GM21423 (cell line): ENCODE results near the gene PARN.
"Not testable (repeated sequence)": the region's sequence is repeated elsewhere in the genome, so short reads cannot be mapped to it uniquely, and the experiment has no call there.

Experiments used
- ATAC-seq: cut with Tn5 transposase; IDR thresholded peaks from one replicate; pipeline ENCODE4 v1.9.1; 2021; ENCODE audit warnings: mild to moderate bottlenecking, moderate library complexity; ENCODE audit not compliant: unreplicated experiment

The PARN gene

DNA sequence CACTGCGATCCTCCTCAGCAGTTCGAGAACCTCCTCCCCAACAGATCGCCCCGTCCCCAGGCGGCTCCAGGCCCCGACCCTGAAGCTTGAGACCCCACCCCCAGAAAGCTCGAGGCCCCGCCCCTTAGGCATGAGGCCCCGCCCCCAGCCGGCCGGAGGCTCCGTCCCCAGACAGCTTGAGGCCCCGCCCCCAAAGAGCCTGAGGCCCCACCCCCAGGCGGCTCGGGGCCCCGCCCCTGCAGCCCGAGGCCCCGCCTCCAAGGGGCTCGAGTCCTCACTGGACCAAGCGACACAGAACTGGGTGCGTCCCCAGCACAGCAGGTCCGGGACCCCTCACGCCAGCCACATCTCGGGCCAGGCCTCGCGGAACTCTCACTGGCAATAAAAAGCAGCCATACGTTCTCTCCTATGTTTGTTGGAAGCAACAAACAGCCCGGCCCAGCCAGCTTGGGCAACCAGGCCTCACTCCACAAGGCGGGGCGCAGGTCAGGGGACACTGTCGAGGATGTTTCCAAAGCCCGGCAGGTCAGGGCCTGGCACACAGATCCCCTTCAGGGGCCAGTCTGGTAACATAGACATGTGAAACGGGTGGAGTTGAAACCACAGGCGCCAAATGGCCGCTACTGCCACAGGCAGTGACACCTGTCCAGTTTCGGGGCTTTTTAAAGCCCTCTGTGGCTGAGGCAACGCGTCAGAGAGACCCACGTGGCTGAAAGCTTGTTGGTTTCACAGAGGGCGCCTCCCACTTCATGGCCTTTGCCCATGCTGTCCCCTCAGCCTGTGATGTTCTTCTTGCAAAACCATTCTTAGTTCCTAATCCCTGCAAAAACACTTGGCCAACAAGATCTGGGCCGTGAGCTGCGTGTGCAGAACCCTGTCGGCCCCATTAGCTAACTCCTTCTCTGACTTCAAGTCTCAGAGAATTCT, 224.2 kb downstream of the PARN start:
- ATAC-seq, result peak; percentile 75

DNA sequence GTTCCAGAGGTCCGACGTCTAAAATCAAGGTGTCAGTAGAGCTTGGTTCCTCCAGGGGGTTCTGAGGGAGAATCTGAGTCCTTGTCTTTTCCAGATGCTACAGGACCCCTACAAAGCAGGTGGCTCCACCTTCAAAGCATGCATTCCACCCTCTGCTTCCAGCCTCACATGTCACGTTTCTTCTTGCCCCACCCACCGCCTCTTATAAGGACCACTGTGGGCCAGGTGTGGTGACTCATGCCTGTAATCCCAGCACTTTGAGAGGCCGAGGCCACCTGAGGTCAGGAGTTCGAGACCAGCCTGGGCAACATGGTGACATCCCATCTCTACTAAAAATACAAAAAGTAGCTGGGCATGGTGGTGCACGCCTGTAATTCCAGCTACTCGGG, 227.1 kb downstream of the PARN start:
- ATAC-seq, result not testable (repeated sequence)

DNA sequence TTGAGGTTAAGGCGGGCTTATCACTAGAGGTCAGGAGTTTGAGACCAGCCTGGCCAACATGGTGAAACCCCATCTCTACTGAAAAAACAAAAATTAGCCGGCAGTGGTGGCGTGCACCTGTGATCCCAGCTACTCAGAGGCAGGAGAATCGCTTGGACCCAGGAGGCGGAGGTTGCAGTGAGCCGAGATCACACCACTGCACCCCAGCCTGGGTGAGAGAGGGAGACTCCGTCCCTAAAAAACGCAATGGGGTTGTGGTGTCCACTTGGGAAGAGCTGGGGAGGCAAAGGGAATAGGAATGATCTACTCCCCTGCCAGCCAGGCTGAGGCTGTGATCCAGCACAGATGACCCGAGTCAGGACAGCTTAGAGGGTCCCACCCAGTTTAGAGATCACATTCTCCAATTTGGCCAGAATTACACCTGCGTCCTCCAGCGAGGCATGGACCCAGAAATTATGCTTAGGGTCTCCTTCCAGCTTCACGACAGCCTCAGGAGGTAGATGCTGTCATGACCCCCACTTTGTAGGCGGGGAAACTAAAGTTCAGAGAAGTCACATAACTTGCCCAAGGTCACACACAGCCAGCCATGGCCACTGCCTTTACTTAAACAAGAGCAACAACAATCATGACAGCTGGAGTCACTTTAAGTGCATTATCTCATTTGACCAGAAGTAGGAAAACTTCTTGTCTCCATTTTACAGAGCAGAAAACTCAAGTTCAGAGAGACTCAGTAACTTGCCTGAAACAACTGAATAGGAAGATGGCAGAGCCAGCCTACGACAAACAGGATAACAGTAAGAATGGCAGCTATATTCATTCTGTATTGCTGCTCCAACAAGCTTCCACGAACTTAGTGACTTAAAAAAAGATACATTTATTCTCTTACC, 227.7 kb downstream of the PARN start:
- ATAC-seq, result not testable (repeated sequence)

DNA sequence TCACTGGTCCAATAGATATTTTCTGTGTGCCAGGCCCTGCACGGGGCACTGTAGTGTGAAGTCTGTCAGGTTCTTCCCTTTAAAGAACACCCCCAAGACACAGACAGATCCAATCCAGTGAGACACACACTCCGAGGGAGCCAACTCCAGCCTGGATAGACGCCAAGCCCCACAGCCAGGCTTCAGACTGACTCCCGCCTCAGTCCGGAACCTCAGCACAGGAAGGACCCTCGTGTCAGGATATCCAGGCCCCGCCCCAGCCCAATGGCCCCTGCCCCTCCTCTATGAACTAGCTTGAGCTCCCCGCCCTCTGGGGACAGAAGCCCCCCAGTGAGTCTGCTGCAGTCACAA, 228.4 kb downstream of the PARN start:
- ATAC-seq, result not testable (repeated sequence)

DNA sequence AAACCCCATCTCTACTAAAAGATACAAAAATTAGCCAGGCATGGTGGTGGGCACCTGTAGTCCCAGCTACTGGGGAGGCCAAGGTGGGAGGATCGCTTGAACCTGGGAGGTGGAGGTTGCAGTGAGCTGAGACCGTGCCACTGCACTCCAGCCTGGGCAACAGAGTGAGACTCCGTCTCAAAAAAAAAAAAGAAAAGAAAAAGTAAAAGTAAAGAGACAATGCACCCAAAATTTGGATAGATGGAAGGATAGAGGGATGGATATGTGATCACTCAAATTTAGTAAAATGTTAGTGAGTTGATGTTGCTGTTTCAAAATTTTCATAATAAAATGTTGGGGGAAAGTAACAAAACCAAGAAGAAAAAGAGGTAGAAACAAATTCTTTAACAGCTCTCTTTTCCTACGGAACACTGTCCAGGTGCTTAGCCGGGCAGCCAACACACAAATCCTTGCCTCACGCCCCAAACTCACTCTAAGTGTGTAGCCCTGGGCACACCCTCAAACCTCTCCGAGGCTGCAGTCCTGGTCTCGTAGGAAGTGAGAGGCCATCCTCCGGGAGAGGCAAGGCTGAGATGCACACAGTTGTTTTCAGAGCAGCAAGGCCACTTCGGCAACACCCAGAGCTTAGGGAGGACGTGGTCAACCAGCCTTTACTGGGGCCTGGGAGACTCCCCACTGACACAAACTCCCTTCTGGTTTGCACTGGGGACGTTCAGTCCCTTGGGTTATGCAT, 228.9 kb downstream of the PARN start:
- ATAC-seq, result not testable (repeated sequence)

DNA sequence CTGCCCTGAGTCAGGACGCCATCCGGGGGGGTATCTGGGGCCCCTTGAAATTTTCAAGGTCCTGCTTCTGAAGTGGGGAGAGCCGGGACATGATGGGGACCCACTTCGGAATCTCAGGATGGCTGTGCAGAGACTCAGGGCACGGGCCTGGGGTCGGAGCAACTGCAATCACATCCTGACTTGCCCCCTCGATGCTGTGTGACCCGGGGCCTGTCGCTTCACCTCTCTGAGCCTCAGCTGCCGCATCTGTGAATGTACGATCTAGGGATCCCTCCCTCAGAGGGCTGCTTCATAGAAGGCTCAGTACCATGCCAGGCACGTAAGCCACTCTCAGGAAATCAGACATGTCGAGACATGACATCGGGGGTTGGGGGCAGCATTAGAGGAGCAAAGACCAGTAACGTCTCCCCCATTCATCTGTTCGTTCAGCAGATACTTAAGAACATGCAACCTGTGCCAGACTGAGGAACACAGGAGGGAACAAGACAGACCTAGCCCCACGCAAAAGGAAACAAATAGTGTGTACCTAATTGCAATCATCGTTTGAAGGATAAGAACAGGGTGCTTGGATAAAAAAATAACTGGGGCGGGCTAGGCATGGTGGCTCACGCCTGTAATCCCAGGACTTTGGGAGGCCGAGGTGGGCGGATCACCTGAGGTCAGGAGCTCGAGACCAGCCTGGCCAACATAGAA, 229.6 kb downstream of the PARN start:
- no peak for ATAC-seq

DNA sequence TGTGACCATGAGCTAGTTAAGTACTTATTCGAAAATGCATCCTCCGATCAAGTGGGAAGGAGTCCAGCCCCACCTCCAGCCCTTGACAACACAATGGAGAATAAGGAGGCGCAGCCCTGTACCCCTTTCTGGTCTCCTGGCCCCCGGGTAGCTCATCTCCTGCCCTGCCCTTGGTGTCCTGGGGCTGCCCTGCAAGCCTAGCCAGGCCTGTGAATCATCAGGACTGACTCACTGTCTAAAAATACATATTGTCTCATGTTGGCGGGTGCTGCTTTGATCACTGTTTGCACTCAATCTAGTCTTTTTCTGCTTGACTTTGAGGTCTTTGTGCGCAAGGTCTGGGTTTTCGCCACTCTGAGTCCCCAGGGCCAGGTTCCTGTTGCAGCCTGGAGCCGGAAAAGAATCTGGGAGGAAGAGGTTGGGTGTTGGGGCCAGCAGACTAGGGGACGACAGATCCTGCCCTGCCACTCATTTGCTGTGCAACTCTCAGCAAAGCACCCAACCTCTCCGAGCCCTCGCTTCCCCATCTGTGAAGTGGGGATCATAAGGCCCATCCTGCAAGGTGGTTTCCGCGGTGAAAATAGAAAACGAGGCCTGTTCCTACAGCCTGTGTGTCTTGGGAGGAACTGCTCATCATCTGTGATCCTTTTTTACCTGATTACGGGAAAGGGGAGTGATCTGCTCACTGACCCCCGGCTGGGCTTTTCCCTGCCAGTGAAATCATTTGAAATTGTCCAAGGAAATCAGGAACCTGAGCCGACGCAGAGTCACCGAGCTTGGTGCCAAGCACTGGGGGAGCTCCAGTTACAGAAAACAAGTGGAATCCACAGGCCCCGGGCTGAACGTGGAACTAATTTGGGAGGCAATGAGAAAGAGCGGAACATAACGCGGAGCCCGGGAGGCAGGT, 230.4 kb downstream of the PARN start:
- no peak for ATAC-seq

DNA sequence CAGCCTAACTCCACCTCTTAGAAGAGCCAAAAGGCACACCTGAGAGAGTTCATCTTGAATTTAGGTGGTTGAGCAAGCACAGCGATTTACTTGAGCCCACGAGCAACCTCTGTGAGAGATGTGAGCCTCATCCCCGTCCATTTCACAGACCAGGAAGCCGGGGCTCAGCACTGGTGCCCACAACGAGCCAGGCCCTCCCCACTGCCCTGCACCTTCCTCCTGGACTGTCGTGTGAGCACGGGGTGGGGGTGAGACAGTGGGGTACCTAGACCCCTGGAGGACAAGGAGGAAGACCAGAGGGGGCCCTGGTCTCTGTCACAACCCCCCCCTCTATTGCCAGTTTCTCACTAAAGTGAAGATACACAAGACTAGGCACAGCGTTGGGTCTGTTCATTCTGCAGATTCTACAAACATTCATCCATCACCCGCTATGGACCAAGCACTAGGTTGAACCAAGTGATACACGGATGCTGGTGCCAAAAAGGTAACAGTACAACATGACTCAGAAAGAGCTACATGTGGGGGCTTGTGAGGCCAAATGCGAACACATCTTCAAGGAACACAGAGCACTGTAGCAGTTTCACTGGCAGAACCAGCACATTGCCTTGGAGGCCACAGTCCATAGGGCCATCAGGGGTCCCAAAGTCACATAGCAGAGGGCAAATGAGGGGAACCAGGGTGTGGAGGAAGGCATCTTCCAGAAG, 231.9 kb downstream of the PARN start:
- ATAC-seq, result no peak

DNA sequence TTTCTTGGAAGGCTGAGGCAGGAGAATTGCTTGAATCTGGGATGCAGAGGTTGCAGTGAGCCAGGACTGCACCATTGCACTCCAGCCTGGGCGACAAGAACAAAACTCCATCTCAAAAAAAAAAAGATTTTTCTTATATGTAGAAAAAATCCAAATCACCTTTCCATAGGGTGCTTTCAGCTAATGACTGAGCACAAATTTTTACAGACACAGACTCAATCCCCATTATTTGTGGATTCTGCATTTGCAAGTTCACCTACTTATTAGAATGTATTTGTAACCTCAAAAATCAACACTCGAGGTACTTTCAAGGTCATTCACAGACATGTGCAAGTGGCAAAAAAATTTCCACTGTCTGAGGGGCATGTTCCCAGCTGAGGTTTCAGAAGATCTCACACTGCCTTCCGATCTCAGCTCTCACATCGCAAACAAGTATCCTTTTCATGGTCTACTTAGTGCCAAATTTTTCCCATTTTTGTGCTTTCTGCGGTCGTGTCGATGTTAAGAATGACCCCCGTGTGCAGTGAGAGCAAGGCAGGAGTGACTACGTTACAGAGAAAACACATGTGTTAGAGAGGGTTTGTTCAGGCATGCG, 234.3 kb downstream of the PARN start:
- ATAC-seq, result not testable (repeated sequence)

DNA sequence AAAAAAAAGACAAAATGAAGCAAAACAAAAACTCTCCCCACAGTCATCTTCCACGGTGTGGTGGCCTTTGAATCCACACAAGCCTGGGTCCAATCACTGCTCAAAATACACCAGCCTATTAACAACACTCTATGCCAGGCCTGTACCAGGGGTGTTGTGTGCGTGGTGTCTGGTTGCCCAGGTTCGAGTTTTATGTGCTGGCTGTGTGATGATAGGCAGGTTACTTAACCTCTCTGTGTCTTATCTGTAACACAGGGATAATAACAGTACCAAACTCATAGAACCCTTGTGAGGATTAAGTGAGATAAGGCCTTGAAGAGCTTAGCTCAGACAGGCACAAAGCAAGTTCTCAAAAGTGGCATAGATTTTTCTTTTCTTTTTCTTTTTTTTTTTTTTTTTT, 235.2 kb downstream of the PARN start:
- no peak for ATAC-seq

DNA sequence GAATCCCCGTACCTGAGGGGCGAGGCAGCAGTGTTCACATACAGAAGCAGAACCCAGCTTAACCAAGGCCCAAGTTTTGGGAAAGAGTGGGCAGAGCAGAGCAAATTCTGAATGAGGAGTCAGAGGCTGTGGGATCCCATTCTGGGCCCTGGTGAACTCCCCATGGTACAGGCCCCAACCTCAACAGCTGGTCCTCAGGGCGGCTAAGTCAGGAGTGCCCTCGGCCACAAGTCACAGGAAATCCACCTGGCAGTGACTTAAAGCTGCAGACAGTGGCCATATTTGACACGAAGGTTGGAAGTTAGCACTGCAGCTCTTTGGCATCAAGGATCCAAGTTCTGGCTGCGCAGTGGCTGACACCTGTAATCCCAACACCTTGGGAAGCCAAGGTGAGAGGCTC, 237.1 kb downstream of the PARN start:
- no peak for ATAC-seq

DNA sequence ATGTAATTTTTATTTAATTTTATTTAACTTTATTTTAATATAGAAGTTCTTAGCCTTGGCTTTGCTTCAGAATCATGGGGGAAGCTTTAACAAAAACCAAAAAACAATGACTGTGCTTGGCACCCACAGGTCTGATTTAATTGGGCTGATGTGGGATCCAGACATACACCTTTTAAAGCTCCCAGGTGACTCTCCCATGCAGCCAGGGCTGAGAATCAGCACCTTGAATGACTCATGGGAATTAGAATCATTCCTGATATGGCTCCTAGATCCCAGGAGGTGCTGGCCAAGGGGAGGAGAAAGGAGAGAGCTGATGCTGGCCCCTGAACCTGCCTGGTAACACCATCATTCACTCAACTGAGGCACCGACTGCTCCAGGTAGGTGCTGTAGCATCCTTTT, 240.7 kb downstream of the PARN start:
- no peak for ATAC-seq

DNA sequence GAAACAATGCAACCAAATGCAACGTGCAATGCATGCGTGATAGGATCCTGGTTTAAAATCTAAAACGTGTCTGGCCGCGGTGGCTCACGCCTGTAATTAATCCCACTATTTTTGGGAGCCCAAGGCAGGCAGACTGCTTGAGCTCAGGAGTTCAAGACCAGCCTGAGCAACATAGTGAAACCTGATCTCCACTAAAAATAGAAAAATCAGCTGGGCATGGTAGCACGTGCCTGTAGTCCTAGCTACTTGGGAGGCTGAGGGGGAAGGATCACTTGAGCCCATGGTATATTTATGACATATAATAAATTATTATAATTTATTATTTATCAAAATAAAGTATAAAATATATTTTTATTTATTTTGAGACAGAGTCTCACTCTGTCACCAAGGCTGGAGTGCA, 241.8 kb downstream of the PARN start:
- ATAC-seq, result no peak

DNA sequence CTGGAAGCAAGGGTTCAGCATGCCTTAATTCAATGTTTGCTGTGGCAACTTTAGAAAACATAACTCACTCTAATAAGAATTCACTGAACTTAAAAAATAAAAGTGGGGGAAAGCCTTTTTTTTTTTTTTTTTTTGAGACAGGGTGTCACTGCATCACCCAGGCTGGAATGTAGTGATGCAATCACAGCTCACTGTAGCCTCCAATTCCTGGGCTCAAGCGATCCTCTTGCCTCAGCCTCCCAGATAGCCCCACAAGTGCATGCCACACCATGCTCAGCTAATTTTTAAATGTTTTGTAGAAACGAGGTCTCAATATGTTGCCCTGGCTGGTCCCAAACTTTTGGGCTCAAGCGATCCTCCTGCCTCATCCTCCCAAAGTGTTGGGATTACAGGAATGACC, 243.9 kb downstream of the PARN start:
- ATAC-seq, result no peak
